HG03159 (cell line): ENCODE results near the gene HTR3A.
"Not testable (repeated sequence)": the region's sequence is repeated elsewhere in the genome, so short reads cannot be mapped to it uniquely, and the experiment has no call there.

Source experiments
- ATAC-seq: cut with Tn5 transposase; IDR thresholded peaks from one replicate; pipeline ENCODE4 v1.9.1; 2021; ENCODE audit warnings: mild to moderate bottlenecking, moderate library complexity; ENCODE audit not compliant: unreplicated experiment

Gene HTR3A

DNA sequence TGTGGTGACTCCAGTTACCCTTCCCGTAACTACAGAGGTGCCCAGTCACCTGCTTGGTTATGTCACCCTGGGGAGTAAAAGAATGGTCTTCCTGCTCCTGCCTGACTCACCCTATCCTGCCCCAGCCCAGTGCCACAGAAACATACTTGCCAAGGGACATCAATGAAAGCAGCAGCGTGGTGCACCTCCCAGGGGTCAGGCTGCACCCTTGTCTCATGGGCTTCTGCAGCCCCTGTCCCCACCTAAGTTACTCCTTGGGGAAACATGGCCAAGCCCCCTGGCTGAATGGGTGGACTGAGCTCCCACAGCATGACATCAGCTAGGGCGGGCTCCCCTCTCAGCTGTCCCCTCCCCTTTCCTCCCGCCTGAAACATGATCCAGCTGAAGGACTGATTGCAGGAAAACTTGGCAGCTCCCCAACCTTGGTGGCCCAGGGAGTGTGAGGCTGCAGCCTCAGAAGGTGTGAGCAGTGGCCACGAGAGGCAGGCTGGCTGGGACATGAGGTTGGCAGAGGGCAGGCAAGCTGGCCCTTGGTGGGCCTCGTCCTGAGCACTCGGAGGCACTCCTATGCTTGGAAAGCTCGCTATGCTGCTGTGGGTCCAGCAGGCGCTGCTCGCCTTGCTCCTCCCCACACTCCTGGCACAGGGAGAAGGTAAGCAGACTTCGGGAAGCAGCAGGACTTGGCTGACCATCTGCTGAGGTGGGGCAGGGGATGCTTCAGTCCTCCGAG, at the start of gene HTR3A:
HTR3A (plus strand) TSS at position 368 of the 730 bp plus-strand sequence; CDS start at position 586, 218 bp downstream.
- ATAC-seq: no peak

DNA sequence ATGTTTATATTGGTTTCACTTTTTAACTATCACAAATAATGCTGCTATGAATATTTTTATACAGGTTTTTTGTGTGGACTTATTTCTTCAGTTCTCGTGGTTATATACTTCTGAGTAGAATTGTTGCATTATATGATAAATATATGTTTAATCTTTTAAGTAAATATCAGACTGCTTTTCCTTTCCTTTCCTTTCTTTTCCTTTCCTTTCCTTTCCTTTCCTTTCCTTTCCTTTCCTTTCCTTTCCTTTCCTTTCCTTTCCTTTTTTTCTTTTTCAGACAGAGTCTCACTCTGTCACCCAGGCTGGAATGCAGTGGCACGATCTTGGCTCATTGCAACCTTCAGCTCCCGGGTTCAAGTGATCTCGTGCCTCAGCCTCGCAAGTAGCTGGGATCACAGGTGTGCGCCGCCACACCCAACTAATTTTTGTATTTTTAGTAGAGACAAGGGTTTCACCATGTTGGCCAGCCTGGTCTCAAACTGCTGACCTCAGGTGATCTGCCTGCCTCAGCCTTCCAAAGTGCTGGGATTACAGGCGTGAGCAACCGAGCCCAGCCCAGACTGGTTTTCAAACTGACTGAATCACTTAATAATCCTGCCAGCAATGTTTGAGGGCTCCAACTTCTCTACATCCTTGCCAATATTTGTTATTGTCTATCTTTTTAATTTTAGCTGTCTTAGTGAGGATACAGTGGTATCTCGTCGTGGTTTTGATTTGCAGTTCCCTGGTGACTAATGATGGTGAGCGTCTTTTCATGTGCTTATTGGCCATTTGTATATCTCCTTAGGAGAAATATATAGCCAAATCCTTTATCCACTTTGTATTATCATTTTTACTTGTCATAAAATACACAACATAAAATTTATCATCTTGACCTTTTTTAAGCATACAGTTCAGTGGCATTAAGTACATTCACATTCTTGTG, 48.4 kb upstream of the HTR3A start:
- no peak for ATAC-seq

DNA sequence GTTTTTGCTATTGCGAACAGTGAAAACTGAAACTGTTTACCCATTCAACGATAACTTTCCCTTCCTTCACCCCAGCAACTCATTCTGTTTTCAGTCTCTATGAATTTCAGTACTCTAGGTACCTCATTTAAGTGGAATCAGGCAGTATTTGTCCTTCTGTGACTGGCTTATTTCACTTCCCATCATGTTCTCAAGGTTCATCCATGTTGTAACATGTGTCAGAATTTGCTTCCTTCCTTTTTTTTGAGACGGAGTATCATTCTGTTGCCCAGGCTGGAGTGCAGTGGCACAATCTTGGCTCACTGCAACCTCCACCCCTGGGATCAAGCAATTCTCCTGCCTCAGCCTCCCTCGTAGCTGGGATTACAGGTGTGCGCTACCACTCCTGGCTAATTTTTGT, 46.6 kb upstream of the HTR3A start:
- no peak for ATAC-seq

DNA sequence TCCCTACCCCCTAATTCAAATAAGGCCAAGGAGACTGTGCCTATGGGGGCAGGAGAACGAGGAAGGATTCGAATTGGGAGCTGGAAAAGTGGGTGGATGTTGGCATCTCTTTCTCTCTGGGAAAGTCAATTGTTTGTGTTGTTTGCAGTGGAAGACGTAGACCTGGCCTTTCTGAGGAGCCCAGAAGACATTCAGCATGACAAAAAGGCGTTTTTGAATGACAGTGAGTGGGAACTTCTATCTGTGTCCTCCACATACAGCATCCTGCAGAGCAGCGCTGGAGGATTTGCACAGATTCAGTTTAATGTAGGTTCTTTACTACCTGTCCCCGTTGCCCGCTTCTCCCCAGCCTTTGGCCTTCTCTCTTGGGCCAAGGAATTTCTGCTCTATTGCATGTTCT, 42.1 kb upstream of the HTR3A start:
- no peak for ATAC-seq

DNA sequence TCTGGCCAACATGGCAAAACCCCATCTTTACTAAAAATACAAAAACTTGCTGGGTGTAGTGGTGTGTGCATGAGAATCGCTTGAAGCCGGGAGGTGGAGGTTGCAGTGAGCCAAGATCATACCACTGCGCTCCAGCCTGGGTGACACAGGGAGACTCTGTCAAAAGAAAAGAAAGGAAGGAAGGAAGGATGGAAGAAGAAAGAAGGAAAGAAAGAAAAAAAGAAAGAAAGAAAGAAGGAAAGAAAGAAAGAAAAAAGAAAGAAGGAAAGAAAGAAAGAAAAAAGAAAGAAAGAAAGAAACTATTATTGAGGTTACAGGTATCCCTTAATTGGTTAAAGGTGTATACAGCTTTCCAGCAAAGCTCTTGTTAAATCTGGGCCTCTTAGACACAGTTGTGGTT, 40.7 kb upstream of the HTR3A start:
- not testable (repeated sequence) for ATAC-seq

DNA sequence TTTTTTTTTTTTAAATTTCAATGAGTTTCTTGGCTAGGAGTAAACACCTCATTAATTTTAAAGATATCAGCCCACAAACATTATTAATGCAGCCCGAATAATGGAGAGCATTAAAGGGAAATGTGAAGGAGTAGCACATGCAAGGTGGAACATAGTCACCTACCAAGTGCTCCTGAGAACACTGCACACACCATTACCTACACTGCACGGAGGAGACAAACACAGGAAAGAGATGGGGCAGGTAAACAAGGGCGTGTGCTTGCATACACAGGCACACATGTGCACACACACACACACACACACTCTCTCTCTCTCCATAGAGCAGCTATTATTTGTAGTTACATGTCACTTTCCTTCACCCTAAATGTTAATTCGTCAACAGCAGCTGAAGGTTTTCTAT, 40.1 kb upstream of the HTR3A start:
- ATAC-seq: no peak

DNA sequence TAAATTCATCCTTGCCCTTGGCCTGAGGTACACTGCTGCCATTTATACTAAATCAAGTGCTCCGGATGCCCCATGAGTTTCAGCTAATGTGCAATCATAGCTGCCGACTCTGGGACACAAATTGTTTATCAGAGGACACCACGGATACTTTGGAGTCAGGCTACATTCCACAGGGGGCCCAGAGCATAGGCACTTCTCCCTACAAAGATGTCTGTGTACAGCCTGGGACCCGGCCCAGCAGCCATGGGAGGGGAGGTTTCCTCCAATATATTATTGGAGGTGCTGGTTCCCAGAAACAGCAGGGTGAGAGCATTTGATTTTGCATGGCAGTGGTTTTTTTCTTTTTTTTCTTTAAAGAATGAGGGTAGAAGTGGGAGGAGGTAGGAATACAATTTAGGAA, 39.0 kb upstream of the HTR3A start:
- no peak for ATAC-seq

DNA sequence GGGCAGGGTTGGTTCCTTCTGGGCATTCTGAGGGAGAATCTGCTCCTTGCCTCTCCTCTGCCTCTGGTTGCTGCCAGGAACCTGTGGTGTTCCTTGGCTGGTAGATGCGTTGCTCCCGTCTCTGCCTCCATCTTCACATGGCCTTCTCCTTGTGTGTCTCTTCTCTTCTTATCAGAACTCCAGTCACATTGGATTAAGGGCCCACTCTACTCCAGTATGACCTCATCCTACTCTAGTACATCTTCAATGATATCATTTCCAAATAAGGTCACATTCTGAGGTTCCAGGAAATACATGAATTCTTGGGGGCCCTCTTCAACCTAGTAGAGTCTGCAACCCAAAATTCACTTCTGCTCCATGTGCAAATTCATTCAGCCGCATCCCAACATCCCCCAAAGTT, 37.0 kb upstream of the HTR3A start:
- no peak for ATAC-seq

DNA sequence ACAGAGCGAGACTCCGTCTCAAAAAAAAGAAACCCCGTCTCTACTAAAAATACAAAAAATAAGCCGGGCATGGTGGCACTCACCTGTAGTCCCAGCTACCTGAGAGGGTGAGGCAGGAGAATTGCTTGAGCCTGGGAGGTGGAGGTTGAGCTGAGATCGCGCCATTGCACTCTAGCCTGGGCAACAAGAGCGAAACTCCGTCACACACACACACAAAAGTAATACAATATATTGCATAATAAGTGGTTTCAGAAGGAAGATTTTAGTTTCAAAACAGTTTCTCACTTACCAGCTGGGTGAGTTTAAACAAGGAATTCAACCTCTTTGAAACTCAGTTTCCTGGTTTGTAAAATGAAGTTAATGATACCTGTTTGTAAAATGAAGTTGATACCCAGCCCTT, 32.7 kb upstream of the HTR3A start:
- ATAC-seq: no peak

DNA sequence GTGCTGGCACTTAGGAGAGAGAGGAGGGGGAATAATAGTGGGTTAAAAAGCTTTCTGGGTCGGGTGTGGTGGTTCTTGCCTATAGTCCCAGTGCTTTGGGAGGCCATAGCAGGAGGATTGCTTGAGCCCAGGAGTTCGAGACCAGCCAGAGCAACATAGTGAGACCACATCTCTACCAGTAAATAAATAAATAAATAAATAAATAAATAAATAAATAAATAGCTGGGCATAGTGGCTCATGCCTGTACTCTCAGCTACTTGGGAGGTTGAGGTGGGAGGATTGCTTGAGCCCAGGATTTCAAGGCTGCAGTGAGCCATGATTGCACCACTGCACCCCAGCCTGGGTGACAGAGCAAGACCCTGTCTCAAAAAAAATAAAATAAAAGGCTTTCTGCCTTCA, 28.7 kb upstream of the HTR3A start:
- not testable (repeated sequence) for ATAC-seq

DNA sequence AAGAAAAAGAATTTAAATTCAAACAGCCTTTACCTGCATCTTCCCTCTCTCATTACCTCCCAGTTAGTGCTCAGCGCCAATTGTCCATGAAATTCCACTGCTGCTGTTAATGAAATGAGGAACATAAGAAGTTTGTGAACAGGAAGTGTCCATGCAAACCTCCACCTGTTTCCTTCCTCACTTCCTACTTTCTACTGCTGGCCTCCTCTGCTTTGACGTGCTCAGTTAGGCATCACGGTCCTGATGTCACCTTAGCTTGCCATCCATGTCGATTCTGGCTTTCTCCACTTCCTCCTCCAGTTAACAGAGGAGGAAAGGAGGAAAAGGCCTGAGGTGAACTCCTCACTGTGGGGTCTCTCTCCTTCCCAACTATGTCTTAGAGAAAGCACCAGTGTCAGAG, 26.9 kb upstream of the HTR3A start:
- no peak for ATAC-seq

DNA sequence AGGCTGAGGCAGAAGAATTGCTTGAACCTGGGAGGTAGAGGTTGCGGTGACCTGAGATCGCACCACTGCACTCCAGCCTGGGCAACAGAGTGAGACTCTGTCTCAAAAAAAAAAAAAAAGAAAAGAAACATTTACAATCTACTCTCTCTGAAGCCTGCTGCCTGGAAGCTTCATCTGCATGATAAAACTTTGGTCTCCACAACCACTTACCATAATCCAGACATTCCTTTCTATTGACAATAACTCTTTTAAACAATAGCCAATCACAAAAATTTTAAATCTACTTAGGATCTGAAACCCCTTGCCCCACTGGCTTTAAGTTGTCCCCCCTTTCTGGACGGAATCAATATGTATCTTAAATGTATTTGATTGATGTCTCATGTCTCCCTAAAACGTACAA, 25.0 kb upstream of the HTR3A start:
- no peak for ATAC-seq

DNA sequence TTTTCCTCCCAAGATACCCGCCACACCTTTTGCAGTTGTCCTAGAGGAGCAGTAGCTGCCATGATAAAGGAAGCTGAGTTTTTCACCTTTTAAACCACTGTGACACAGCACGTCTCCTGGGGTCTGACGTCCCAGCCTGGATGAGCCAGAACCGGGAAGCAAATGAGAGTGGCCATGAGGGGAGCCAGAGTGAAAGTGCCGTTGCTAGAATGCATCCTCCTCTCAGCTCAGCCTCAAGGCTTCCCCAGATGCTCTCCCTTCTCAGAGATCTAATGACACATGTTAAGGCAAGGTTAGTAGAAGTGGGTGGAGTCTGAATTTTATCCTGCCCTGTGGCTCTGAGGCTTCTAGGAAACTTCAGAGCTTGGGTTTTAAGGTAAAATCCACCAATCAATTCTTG, 23.4 kb upstream of the HTR3A start:
- no peak for ATAC-seq

DNA sequence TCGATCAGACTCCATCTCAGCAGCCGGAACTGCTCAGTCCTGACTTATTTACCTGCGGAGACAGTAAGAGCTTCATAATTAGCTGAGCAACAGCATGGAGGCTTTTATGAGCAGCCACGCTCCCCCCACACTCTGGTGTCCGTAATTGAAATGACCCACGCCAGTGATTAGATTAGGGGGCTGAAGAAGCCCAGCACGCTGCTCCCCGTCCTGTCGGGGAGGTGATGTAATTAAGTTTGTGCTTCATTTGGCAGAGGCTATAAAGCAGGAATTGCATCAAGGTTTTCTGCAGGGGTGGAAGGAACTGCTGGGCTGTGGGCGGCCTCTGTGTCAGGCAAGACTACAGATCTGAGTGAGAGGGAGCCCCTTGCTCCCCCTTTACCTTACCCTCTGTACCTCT, 22.8 kb upstream of the HTR3A start:
- no peak for ATAC-seq

DNA sequence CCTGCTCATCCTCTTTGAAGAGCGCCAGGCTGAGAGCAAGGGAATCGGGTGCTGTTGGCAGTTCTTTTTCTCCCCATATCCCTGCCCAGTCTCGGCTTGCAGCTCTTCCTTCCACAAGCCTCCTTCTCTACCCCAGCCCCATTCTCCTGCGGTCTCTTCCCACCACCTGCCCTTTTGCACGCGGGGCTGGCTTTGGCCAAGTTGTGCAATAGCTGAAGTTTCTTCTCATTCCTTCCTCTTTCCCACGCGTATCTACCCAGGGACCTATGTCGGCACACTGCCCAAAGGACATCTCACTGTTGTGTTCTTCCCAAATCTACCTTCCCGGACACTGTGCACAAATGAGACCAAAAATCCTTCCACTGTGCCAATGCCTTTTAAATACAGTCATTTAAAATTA, 22.3 kb upstream of the HTR3A start:
- no peak for ATAC-seq

DNA sequence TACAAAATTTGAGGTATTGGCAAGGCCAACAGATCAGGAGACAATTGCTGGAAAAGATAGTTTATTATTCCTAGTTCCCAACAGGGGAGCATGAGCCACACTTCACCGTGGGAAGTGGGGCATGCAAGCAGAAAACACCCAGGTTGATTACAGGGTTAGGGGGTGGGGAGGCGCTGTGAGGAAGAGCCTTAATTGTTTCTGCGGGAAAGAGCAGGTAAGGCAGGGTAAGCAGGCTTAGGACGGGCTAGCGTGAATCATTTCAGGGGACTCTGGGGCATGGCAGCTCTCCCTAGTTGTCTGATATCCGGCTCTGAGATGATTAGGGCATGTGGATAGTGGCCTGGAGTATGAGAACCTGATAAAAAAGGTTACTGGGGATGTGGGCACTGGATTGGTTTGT, 20.7 kb upstream of the HTR3A start:
- no peak for ATAC-seq

DNA sequence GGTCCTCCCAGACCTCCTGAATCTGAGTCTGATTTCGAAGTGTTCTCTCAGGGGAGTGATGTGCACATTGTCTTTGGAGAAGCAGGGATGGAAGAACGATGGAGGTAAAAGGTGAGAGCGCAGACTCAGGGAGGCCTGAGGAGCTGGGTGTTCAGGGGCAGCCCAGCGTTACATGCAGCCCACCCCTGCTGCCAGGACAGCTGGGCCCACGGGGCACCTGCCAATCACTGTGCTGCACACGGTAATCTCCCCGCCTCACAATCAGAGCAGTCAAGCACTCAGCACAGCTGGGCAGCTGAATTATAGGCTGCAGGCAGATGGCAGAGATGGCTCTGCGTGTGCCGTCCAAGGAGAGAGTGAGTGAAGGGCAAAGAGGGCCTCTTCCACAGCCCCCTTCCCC, 17.9 kb upstream of the HTR3A start:
- ATAC-seq: no peak

DNA sequence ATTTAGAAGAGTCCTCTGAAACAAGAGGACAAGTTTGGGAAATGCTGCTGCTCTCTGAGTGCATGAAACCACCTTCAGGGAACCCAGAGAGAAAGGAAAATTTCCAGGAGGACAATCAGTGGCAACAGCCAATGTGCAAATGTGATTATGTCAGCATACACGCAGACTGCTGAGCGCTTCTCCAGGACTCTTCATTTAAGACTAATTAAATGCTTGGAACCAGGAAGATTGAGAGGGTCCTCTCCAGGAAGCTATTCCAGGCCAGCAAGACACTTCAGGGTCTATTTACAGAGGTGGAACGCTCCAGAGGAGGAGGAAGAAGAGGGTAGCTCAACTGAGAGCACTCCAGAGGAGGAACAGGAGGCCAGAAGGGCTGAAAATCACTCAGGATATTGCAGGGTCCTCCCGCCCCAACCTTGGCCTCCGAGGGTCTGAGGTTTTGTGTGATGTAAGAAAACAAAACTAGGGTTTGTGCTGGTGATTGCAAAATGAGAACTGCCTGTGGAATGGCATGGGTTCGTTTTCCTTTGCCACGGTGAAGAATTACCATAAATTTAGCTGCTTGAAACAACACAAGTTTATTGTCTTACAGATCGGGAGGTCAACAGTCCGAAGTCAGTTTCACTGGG, 14.1 kb upstream of the HTR3A start:
- no peak for ATAC-seq

DNA sequence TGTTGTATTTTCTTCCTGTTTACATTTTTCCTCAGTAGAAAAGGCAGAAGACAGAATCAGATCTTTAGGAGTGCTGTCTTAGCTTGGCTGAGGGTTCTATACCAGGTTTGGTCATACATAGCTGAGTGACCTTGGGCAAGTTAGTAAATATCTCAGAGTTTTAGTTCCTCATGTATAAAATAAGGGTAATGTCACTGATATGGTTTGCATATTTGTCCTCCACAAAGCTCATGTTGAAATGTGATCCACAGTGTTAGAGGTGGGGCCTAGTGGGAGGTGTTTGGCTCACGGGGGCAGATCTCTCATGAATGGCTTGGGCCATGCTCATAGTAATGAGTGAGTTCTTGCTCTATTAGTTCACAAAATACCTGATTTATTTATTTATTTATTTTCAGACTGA, 7.5 kb upstream of the HTR3A start:
- no peak for ATAC-seq

DNA sequence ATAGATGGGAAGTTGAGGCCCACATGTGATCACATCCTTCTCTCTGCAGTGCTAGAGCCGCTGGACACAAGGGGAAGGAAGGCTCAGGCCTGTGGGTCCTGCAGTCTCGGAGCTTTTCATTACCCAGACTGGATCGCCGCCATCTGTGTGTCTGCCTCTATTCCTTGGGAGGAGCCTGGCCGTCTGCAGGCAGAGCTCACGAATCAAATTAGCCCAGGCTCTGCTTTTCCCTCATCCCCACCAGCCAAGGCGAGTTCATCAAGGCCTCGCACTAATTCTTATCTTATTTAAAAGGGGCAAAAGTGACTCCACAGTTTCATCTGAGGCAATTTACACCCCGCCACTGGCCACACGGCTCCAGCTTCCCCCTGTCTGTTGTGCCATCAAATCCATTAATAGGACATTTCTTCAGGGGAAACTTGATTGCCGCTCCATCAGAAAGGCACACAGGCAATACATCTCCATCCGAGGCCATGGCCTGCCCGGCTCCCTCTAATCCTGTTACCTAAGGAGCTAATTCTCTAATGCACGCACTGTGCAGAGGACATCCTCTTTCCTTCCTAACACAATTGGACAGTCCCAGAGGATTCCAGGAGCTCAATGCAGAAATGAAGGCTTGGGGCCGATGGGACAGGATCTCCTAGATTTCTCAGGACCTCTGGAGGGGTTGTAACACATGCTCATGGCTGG, 3.3 kb upstream of the HTR3A start:
- no peak for ATAC-seq

DNA sequence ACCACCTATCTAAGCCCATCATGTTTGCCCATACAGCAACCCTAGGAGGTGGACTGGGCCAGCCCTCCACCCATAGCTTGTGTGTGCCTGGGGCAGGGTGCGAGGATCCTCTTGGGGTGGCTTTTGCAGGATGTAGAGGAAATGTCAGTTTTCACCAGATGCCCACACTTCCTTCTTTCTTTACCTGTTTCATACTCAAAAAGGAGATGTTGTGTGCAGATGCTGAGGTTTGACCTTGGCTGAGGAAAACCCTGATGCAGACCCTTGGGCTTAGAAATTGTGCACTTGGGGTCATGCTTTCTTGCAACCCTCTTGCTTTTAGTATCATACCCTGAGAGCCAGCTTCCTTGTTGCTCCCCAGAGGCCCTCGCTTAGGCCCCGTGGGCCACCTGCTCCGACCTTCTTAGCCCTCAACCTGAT, 2.2 kb downstream of the HTR3A start:
- no peak for ATAC-seq
